GM12875 (cell line): ENCODE data around the gene SETD3.

Experiments
- H3K4me3 ChIP-seq: one replicate; pipeline ENCODE4 v1.5.1; 2011; ENCODE audit warnings: low read depth, low read length, control low read depth
- TF ChIP-seq, protein P1 (sequence below): IDR thresholded peaks from 2 replicates; pipeline ENCODE4 v1.5.1; 2011; ENCODE audit warnings: low read depth, mild to moderate bottlenecking, control low read depth, inconsistent platforms, low read length, moderate library complexity, borderline replicate concordance; ENCODE audit not compliant: insufficient read depth

Gene SETD3

GRCh38 chr14:99452968-99453367 is 27.7 kb downstream of the SETD3 start:
- TF ChIP-seq, protein P1, sequence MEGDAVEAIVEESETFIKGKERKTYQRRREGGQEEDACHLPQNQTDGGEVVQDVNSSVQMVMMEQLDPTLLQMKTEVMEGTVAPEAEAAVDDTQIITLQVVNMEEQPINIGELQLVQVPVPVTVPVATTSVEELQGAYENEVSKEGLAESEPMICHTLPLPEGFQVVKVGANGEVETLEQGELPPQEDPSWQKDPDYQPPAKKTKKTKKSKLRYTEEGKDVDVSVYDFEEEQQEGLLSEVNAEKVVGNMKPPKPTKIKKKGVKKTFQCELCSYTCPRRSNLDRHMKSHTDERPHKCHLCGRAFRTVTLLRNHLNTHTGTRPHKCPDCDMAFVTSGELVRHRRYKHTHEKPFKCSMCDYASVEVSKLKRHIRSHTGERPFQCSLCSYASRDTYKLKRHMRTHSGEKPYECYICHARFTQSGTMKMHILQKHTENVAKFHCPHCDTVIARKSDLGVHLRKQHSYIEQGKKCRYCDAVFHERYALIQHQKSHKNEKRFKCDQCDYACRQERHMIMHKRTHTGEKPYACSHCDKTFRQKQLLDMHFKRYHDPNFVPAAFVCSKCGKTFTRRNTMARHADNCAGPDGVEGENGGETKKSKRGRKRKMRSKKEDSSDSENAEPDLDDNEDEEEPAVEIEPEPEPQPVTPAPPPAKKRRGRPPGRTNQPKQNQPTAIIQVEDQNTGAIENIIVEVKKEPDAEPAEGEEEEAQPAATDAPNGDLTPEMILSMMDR = no peak
- H3K4me3 ChIP-seq = no peak overlapping the region

DNA sequence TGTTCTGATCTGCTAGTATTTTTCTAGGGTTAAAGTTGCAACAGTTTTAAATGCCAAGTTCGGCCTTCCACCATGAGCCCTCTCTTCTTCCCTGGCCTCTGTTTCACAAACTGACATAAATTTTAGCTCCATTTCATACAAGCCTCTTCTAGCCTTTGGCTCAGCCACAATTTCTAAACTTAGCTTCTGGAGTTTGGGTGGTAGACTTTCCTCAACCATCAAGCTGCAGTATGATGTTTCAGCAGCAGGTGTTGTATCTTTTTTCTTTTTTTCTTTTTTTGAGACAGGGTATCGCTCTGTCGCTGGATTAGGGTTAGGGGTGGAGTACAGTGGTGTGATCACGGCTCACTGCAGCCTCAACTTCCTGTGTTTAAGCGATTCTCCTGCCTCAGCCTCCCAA is 29.4 kb downstream of the SETD3 start:
- TF ChIP-seq, protein P1 = no peak
- no peak overlapping the region for H3K4me3 ChIP-seq

DNA sequence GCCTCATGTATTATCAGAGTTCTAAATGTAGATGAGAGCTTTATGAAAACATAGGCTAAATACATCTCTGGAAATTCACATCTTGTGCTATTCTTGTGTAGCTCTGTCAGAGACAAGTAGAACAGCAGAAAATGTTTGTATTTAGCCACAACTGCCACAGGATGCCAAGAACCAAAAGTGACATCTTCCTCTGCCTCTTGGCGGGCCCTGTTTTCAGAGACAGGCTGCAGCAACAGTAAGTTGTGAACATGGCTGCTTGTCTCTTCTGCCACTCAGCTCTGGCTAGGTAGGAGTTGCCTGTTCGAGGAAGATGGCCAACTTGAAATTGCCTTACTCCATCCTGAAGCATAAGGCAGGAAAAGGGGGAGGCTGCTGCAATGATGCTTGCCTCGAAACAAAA is 30.4 kb downstream of the SETD3 start:
- TF ChIP-seq, protein P1 = no peak
- no peak overlapping the region for H3K4me3 ChIP-seq

DNA sequence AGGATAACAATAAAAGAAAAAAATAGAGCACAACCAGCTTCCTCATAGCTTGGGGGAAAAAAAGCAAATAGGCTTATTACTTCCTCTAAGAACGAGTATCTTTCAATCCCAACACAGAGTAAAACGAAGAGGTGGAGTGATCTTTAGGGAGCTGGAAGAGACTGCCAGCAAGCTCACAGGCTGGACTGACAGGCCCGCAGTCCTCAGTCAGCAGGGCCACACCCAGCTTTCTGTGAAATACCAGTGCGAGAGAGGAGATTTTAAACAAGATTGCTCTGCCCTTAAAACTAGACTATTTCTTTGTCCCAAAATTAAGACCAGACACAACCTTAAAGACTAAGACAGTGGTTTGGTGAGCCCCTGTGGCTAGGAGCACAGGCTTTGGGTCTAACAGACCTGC is 32.9 kb downstream of the SETD3 start:
- TF ChIP-seq, protein P1 = no peak
- no peak overlapping the region for H3K4me3 ChIP-seq

DNA sequence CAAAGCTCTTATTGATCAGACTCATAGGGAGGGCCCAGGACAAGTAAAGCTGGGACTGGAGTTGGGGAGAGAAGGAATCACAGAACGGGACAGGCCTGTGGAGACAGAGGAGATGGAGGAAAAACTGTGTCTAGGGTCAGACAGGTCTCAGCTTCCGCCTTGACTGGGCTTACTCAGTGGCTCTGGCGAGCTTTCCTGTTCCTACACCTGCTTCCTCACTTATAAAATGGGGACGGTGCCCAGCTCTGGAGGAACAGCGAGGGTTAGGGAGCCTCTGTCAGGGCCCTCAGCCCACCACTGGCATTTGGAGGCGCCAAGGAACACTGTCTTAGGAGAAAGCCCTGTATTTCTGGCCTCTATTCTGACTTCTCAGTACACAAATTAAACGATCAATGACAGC is 34.7 kb downstream of the SETD3 start:
- TF ChIP-seq, protein P1 = no peak
- H3K4me3 ChIP-seq = no peak overlapping the region

GRCh38 chr14:99441918-99442317 is 38.7 kb downstream of the SETD3 start:
- TF ChIP-seq, protein P1 = no peak
- H3K4me3 ChIP-seq = no peak overlapping the region

GRCh38 chr14:99441157-99441870 is 39.3 kb downstream of the SETD3 start:
- TF ChIP-seq, protein P1 = no peak
- H3K4me3 ChIP-seq = no peak overlapping the region
